Measurements from ENCODE around the gene OR2M5.

The OR2M5 gene

GRCh38 chr1:248144513-248145198, at the start of gene OR2M5:
Gene OR2M5, plus strand, starts transcription at chr1:248145148. Its CDS starts 0 bp downstream, at chr1:248145148.
- DNase-seq, result no peak

GRCh38 chr1:248098529-248098928, 46.4 kb upstream of the OR2M5 start:
- DNase-seq, result no peak

GRCh38 chr1:248102847-248103246, 42.1 kb upstream of the OR2M5 start:
- DNase-seq, result no peak

- no peak for DNase-seq
Observed at GRCh38 chr1:248111157-248111556, 33.8 kb upstream of the OR2M5 start.

- no peak for DNase-seq
Observed at GRCh38 chr1:248114890-248115289, 30.1 kb upstream of the OR2M5 start.

- no peak for DNase-seq
Observed at GRCh38 chr1:248127653-248128052, 17.3 kb upstream of the OR2M5 start.

GRCh38 chr1:248136811-248137210, 8.1 kb upstream of the OR2M5 start:
- DNase-seq, result no peak

- DNase-seq, result no peak
Observed at GRCh38 chr1:248140846-248141245, 4.1 kb upstream of the OR2M5 start.

GRCh38 chr1:248143311-248143710, 1.6 kb upstream of the OR2M5 start:
- no peak for DNase-seq

- DNase-seq, result no peak
Observed at GRCh38 chr1:248152056-248152827, 7.3 kb downstream of the OR2M5 start.

- DNase-seq, result no peak
Observed at GRCh38 chr1:248155927-248156326, 11.0 kb downstream of the OR2M5 start.

GRCh38 chr1:248158758-248159157, 13.8 kb downstream of the OR2M5 start:
- no peak for DNase-seq

GRCh38 chr1:248164031-248164430, 19.1 kb downstream of the OR2M5 start:
- DNase-seq, result no peak

GRCh38 chr1:248165186-248165585, 20.2 kb downstream of the OR2M5 start:
- no peak for DNase-seq

- DNase-seq, result no peak
Observed at GRCh38 chr1:248174521-248174920, 29.6 kb downstream of the OR2M5 start, which contains the start of gene OR2M2. Gene OR2M2, plus strand, starts transcription at chr1:248174821. Its CDS starts 5,165 bp downstream, at chr1:248179986.

GRCh38 chr1:248183996-248184395, 39.0 kb downstream of the OR2M5 start:
- no peak for DNase-seq

- DNase-seq, result no peak
Observed at GRCh38 chr1:248187363-248187762, 42.4 kb downstream of the OR2M5 start.

- DNase-seq, result no peak
Observed at GRCh38 chr1:248189026-248189425, 44.1 kb downstream of the OR2M5 start.

- DNase-seq, result no peak
Observed at GRCh38 chr1:248194117-248194516, 49.2 kb downstream of the OR2M5 start.

All from activated gamma-delta T cell treated with Interleukin-2 at 50 U/mL for 16 hours (primary cell).